OCI-LY1 (cell line): Measurements from ENCODE around the gene PSENEN.

Source experiments
- CTCF ChIP-seq: fragments of 200-600 bp; sonication (generic), shearing (Covaris generic); IDR thresholded peaks from 2 replicates; pipeline ENCODE4 v1.5.1; 2017; ENCODE audit warnings: mild to moderate bottlenecking, antibody characterized with exemption, low read length, moderate library complexity, mixed read lengths
- EZH2 ChIP-seq: fragments of 200-600 bp; sonication (generic), shearing (Covaris generic); IDR thresholded peaks from 2 replicates; pipeline ENCODE4 v1.8.0; 2017; ENCODE audit warnings: borderline replicate concordance, mixed run types, mild to moderate bottlenecking, antibody characterized with exemption, low read length, moderate library complexity, mixed read lengths

GRCh38 chr19:35731779-35732405 lies 13.6 kb upstream of the PSENEN start:
- TF ChIP-seq CTCF (no peak), EZH2 (no peak)
